H1 (cell line): ENCODE results near the gene ZBTB18. TPM values are rescaled to one million over a fixed set of nuclear protein-coding genes. Genes with fewer than 3 reads are reported as not detected.

Experiments
- CHD7 ChIP-seq: fragments of 300-600 bp; sonication (generic); IDR thresholded peaks from 2 replicates; pipeline ENCODE4 v1.7.1; 2012; ENCODE audit warnings: low read length, moderate library complexity, mild to moderate bottlenecking, inconsistent platforms; ENCODE audit not compliant: insufficient replicate concordance
- RNF2 ChIP-seq: fragments of 200-900, 300-1000 bp; sonication (generic); IDR thresholded peaks from 2 replicates; pipeline ENCODE4 v1.7.1; 2016; ENCODE audit warnings: borderline replicate concordance, low read depth, mild to moderate bottlenecking, antibody characterized with exemption, low read length; ENCODE audit not compliant: poor library complexity, severe bottlenecking; ENCODE audit errors: missing control alignments
- SP1 ChIP-seq: IDR thresholded peaks from 2 replicates; pipeline ENCODE4 v1.6.1; 2011; ENCODE audit warnings: low read depth, low read length
- polyA plus RNA-seq, 7 experiments: library from polyadenylated mRNA; depleted of rRNA in 3 of 7; stranded (reverse) in 5 of 7; unstranded in 2 of 7; fragments of >200 nt in 5 of 7; fragments of 200-250 nt in 2 of 7; gene quantifications; 1 replicate in 5 of 7; 2 replicates in 1 of 7; 4 replicates in 1 of 7; pipeline versions ENCODE4 v1.2.1 to v1.2.3, GENCODE V29; 2011 to 2013; ENCODE audit warnings: missing spikeins in 2 of 7, mixed read lengths in 2 of 7
- total RNA-seq: library from RNA; stranded (reverse); fragmentation: NEBNext Ultra II Directional; extraction: Animal tissue kit (Norgen Biotek cat#: 25700); gene quantifications from 2 replicates; pipeline ENCODE4 v1.2.1, GENCODE V29; 2021
- TF ChIP-seq, protein P1 (sequence below): IDR thresholded peaks from 2 replicates; pipeline ENCODE4 v1.6.1; 2012; ENCODE audit warnings: inconsistent platforms

Gene ZBTB18
- total and polyA plus RNA-seq, 2 of the 8 experiments (the other 6 are each of a cell fraction or from before 2014, with no cell fraction given) = 8.5 to 14.4 TPM

DNA sequence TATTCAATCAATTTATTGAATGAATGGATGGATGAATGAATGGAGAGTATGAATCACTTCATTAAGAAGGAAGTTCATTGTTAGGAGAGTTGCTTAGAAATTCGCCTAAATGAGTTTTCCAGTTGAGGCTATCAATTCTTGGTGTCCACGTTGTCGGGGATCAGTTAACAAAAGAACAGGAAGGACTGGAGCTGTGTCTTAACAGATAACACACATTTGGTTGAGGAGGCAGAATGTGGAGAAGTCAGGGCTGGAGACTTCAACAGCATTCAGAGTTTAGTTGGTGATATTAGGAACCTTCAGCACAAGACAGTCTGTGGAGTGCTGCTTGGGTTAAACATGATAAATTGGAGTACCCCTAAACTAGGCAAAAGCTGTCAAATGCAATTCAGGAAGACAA is 33.7 kb downstream of the ZBTB18 start (continued):
- TF ChIP-seq CHD7 (no peak), SP1 (no peak), RNF2 (no peak)
- TF ChIP-seq, protein P1, sequence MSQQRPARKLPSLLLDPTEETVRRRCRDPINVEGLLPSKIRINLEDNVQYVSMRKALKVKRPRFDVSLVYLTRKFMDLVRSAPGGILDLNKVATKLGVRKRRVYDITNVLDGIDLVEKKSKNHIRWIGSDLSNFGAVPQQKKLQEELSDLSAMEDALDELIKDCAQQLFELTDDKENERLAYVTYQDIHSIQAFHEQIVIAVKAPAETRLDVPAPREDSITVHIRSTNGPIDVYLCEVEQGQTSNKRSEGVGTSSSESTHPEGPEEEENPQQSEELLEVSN = no peak
